Ascending aorta (tissue), 2 donors: Measurements from ENCODE around the gene TMEM255B. TPM values are rescaled to one million over a fixed set of nuclear protein-coding genes. Genes with fewer than 3 reads are reported as not detected.

Source experiments
- DNase-seq, 2 donors: peaks; one replicate each; pipeline ENCODE4 v3.0.0-alpha.2; 2019; ENCODE audit warnings: low spot score in 2 of 2
- H3K27ac ChIP-seq, 2 donors: fragments of 200-600 bp; sonication (generic); one replicate each; pipeline ENCODE4 v1.5.1; 2016 to 2017; ENCODE audit warnings: mild to moderate bottlenecking in 1 of 2
- H3K27me3 ChIP-seq: fragments of 200-600 bp; sonication (generic); one replicate; pipeline ENCODE4 v1.5.1; 2017
- H3K36me3 ChIP-seq, 2 donors: fragments of 200-600 bp; sonication (generic); one replicate each; pipeline ENCODE4 v1.5.1; 2016
- H3K4me1 ChIP-seq, 2 donors: fragments of 200-600 bp; sonication (generic); one replicate each; pipeline ENCODE4 v1.5.1; 2016 to 2017; ENCODE audit warnings: mild to moderate bottlenecking in 1 of 2
- H3K4me3 ChIP-seq, 2 donors: fragments of 200-600 bp; sonication (generic); one replicate each; pipeline ENCODE4 v1.5.1; 2016 to 2017; ENCODE audit warnings: mild to moderate bottlenecking in 1 of 2
- H3K9me3 ChIP-seq, 2 donors: fragments of 200-600 bp; sonication (generic); one replicate each; pipeline ENCODE4 v1.5.1; 2016
- CTCF ChIP-seq, 3 experiments: fragments of 200-600 bp in 2 of 3; fragments of 450-650 bp in 1 of 3; sonication (generic) in 2 of 3; IDR thresholded peaks; one replicate each; pipeline ENCODE4 v1.5.1; 2016 to 2019; ENCODE audit warnings: antibody characterized with exemption in 3 of 3, mild to moderate bottlenecking in 1 of 3, moderate library complexity in 1 of 3
- intact Hi-C: fragments of 100-400 bp; cut with DNase I; formaldehyde crosslinking; loops from one replicate; pipeline ENCODE4 v1.15.1; 2023
- total RNA-seq: library from RNA; depleted of rRNA; stranded (reverse); fragments of >200 nt; gene quantifications from one replicate; pipeline ENCODE4 v1.1.0, GENCODE V29; 2016

Gene TMEM255B
- total RNA-seq, 1 donor from 2014 or later: 4.7 TPM

- peak overlapping the region in 1 of 2 donors; percentile 20 for H3K27ac ChIP-seq
- intact Hi-C loops: no loop called here
- H3K4me1 ChIP-seq: peaks cover 22 to 34% of the 10 kb centered on the region in 2 donors
Observed at GRCh38 chr13:113849546-113849945, 90.5 kb downstream of the TMEM255B start.

GRCh38 chr13:113849981-113850721, 91.1 kb downstream of the TMEM255B start:
- intact Hi-C loops: no loop called here
- Histone ChIP-seq H3K27ac (peak overlapping the region in 1 of 2 donors; percentile 17), H3K4me1 (peaks cover 28 to 40% of the 10 kb centered on the region in 2 donors), H3K4me3 (no peak overlapping the region), H3K36me3 (peaks cover 21 to 23% of the 10 kb centered on the region in 2 donors), H3K9me3 (no peaks in the 10 kb centered on the region), H3K27me3 (no peaks in the 10 kb centered on the region)
- no peak for TF ChIP-seq CTCF (IDR thresholded peaks at IDR 0.05)
- DNase-seq: peak in 1 of 2 donors; percentile 40

More at GRCh38 chr13:113849546-113849945, 90.5 kb downstream of the TMEM255B start:
- Histone ChIP-seq H3K4me3 (no peak overlapping the region), H3K27me3 (no peaks in the 10 kb centered on the region), H3K9me3 (no peaks in the 10 kb centered on the region), H3K36me3 (peaks cover 27 to 28% of the 10 kb centered on the region in 2 donors)
- no peak for TF ChIP-seq CTCF (IDR thresholded peaks at IDR 0.05)
- no peak for DNase-seq

GRCh38 chr13:113850722-113851479, 91.9 kb downstream of the TMEM255B start:
- H3K4me3 ChIP-seq: no peak overlapping the region
- H3K27ac ChIP-seq: no peak overlapping the region
- no peaks in the 10 kb centered on the region for H3K9me3 ChIP-seq
- no peak for TF ChIP-seq CTCF (IDR thresholded peaks at IDR 0.05)
- no peaks in the 10 kb centered on the region for H3K27me3 ChIP-seq
- intact Hi-C loops: no loop called here
- peaks cover 15 to 19% of the 10 kb centered on the region in 2 donors for H3K36me3 ChIP-seq
- peaks cover 29 to 43% of the 10 kb centered on the region in 2 donors for H3K4me1 ChIP-seq
- no peak for DNase-seq

- no peak for DNase-seq
- H3K27ac ChIP-seq: no peak overlapping the region
- intact Hi-C loops: no loop called here
- no peaks in the 10 kb centered on the region for H3K27me3 ChIP-seq
- no peak for TF ChIP-seq CTCF (IDR thresholded peaks at IDR 0.05)
- peaks cover 29 to 48% of the 10 kb centered on the region in 2 donors for H3K4me1 ChIP-seq
- H3K4me3 ChIP-seq: no peak overlapping the region
- H3K9me3 ChIP-seq: no peaks in the 10 kb centered on the region
- peaks cover 10 to 13% of the 10 kb centered on the region in 2 donors for H3K36me3 ChIP-seq
Observed at GRCh38 chr13:113851480-113851803, 92.4 kb downstream of the TMEM255B start.

- Histone ChIP-seq H3K36me3 (peaks cover 5 to 8% of the 10 kb centered on the region in 2 donors), H3K27me3 (no peaks in the 10 kb centered on the region), H3K27ac (no peak overlapping the region), H3K4me3 (no peak overlapping the region), H3K4me1 (peaks cover 29 to 53% of the 10 kb centered on the region in 2 donors), H3K9me3 (no peaks in the 10 kb centered on the region)
- intact Hi-C loops: no loop called here
- TF ChIP-seq CTCF (IDR thresholded peaks at IDR 0.05): no peak
- peak in 1 of 2 donors; percentile 40 for DNase-seq
Observed at GRCh38 chr13:113851826-113852535, 93.0 kb downstream of the TMEM255B start.
